MG63 (cell line): ENCODE measurements around the gene SLC2A1. TPM values are rescaled to one million over a fixed set of nuclear protein-coding genes. Genes with fewer than 3 reads are reported as not detected.
A peak's percentile ranks its signal among the peaks of the same experiment; 100 is the strongest.

Source experiments
- DNase-seq: peaks from one replicate; pipeline ENCODE4 v3.0.0-alpha.2; 2020
- H3K27me3 ChIP-seq: fragments of 250-450 bp; sonication (Bioruptor Pico); 2 replicates; pipeline ENCODE4 v1.5.1; 2020; ENCODE audit warnings: mild to moderate bottlenecking, moderate library complexity
- H3K36me3 ChIP-seq: fragments of 250-450 bp; sonication (Bioruptor Pico); 2 replicates; pipeline ENCODE4 v1.5.1; 2020; ENCODE audit warnings: mild to moderate bottlenecking, moderate library complexity
- H3K4me3 ChIP-seq: fragments of 250-450 bp; sonication (Bioruptor Pico); 2 replicates; pipeline ENCODE4 v1.5.1; 2020; ENCODE audit warnings: mild to moderate bottlenecking, moderate library complexity
- H3K9me3 ChIP-seq: fragments of 250-450 bp; sonication (Bioruptor Pico); 2 replicates; pipeline ENCODE4 v1.5.1; 2020; ENCODE audit warnings: mild to moderate bottlenecking, moderate library complexity
- total RNA-seq: library from RNA; depleted of rRNA; stranded (reverse); fragments of >200 nt; shearing (Covaris generic); gene quantifications from 2 replicates; pipeline ENCODE4 v1.2.3, GENCODE V29; 2014; ENCODE audit warnings: low replicate concordance

The SLC2A1 gene
- total RNA-seq, 1 experiment from 2014 or later, result 127 TPM

DNA sequence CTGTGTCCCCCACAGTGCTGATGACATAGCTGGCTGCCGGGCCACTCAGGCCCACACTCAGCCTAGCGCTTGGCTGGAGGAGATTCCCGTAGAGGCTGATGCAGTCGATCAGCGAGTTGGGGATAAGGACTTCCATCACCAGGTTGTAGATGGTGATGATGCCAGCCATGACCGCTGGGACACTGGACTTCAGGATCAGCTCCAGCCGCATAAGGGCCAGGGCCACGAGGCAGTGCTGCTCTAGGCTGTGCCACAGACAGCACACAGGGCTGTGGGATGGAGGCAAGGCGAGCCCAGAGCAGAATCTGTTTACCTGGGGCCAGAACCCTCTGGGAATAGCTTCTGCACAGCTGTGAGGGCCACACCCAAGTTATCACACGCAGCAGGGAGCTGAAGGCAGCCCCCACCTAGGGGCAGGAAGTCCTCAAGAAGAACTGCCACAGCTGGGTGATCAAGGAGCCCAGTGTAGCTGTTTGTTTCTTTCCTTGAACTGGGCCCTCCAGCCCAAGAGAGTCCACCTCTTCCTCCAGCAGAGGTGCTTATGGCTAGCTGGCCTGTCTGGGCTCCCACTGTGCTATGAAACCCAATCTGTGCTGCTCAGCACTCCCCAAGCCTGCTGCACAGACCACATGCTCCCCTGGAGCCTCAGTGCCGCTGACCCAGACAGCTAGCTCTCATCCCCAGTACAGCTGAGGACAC lies 6.2 kb downstream of the SLC2A1 start:
- Histone ChIP-seq H3K36me3 (peaks cover 53% of the 10 kb centered on the region), H3K4me3 (no peak overlapping the region), H3K9me3 (no peaks in the 10 kb centered on the region), H3K27me3 (no peaks in the 10 kb centered on the region)
- no peak for DNase-seq

DNA sequence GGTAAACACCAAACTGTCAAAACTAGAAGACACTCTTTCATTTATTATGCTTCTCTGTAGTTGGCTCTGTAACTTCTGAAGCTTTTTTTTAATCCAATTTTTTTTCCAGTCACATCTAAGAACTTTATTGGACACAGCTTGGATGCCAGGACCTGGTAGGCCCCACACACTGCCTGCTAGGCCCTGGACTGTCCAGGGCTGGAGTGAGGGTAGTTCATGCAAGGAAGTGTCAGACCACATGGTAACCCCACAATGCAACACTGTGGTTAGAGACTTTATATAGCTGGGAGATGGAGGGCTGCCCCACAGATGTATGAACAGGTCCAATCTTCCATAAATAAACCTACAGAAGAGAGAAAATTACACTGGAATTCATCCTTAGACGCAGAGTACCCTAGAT lies 7.1 kb downstream of the SLC2A1 start:
- Histone ChIP-seq H3K9me3 (no peaks in the 10 kb centered on the region), H3K27me3 (no peaks in the 10 kb centered on the region), H3K36me3 (peaks cover 53% of the 10 kb centered on the region), H3K4me3 (no peak overlapping the region)
- DNase-seq, result no peak

DNA sequence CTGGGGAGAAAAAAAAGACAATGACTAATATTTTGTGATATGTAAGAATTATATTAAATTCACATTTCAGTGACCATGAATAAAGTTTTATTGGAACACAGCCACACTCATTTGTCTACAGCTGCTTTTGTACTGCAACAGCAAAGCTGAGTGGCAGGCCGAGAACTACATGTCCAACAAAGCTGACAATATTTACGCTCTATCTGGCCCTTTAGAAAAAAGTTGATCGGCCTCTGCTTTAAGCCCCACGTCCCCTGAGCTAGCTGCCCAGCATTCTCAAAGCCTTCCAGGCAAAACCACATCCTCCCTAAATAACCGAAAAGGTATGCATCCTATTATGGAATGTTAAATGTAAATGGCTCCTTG lies 8.6 kb downstream of the SLC2A1 start:
- Histone ChIP-seq H3K36me3 (peaks cover 45% of the 10 kb centered on the region), H3K27me3 (no peaks in the 10 kb centered on the region), H3K4me3 (no peak overlapping the region), H3K9me3 (no peaks in the 10 kb centered on the region)
- peak; percentile 63 for DNase-seq

DNA sequence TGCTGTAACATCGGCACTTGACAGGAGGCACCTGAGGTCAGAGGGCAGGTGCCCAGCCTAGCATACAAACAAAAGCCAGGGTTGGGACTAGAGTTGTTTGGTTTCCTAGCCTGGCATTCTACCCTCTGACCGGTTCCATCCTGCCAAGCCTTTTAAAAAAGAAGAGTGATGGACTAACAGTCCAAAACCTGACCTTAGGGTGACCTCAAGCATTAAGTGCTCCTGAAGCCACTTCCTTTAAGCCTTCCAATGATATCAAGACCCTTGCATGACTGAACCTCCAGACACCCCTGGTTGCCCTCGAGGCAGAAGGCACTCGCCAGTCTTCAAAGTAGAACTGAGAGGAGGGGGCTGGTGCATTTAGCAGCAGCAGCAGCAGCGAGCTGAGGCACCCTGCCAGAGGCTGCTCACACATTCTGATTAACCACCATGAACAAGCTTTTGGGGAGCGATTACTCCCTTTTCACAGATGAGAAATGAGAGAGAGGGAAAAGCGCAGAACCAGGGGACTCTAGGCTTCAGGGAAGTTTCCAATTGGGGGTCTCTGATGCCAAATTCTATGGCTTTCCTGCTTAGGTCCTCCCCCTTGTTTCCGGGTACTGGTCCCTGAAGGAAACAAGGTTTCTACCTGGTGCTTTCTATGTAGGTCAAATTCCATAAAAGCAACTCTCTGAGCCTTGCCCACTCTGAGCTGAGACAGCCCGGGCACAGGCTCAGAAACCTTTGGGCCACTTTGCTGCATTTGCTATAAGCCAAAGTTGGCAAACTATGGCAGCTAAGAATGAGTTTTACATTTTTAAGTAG lies 9.2 kb downstream of the SLC2A1 start:
- DNase-seq, result peak; percentile 61
- H3K27me3 ChIP-seq, result no peaks in the 10 kb centered on the region
- H3K4me3 ChIP-seq, result no peak overlapping the region
- no peaks in the 10 kb centered on the region for H3K9me3 ChIP-seq
- H3K36me3 ChIP-seq, result peaks cover 39% of the 10 kb centered on the region

DNA sequence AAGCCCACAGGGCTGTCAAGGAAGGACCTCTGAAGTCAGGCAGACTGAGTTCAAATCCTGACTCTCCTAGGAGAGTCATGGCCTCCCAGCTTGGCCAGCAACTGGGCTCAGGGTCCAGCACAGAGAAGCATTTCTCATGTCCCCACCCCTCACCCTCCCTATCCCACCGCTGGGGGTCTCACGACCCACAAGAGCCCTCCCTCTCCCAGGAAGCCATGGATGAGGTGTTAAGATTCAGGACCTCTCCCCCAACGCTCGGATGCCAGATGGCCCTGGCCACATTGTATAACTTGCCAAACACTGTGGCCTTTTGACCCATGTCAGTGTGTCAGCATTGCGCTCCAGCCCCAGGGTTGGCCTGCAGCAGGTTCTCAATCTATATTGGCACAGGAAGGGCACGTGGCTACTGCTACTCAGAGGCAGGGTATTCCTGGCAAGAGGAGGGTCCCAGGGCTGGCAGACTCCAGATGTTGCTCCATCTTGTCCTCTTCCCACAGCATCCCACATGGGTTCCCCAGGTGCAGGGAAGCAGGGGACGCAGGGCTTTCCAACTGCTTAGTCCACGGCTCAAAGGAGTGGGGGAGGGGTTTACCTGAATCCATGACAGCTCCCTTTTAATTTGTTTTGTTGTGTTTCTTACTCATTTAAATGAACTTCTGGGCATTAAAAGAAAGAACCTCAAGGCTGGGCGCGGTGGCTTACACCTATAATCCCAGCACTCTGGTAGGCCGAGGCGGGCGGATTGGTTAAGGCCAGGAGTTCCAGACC lies 10.5 kb downstream of the SLC2A1 start:
- peaks cover 29% of the 10 kb centered on the region for H3K36me3 ChIP-seq
- no peak for DNase-seq
- no peaks in the 10 kb centered on the region for H3K27me3 ChIP-seq
- H3K4me3 ChIP-seq, result no peak overlapping the region
- H3K9me3 ChIP-seq, result no peaks in the 10 kb centered on the region

DNA sequence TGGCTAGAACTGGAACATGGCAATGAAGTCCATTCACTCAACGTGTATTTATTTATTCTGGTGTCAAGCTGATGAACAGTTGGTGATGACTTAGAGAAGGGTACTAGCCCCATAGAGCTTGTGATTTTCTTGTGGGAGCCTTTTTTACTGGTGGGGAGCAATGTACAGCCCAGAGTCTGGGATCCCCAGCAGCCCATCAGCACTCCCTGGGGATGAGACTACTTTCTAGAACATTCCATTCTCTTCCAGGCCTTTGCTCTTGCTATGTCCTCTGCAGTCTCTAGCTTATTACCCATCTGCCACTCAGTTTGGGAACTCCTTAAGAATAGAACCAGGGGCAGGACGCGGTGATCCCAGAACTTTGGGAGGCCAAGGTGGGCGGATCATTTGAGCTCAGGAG lies 11.6 kb downstream of the SLC2A1 start:
- Histone ChIP-seq H3K36me3 (peaks cover 32% of the 10 kb centered on the region), H3K4me3 (no peak overlapping the region), H3K9me3 (no peaks in the 10 kb centered on the region), H3K27me3 (no peaks in the 10 kb centered on the region)
- no peak for DNase-seq

DNA sequence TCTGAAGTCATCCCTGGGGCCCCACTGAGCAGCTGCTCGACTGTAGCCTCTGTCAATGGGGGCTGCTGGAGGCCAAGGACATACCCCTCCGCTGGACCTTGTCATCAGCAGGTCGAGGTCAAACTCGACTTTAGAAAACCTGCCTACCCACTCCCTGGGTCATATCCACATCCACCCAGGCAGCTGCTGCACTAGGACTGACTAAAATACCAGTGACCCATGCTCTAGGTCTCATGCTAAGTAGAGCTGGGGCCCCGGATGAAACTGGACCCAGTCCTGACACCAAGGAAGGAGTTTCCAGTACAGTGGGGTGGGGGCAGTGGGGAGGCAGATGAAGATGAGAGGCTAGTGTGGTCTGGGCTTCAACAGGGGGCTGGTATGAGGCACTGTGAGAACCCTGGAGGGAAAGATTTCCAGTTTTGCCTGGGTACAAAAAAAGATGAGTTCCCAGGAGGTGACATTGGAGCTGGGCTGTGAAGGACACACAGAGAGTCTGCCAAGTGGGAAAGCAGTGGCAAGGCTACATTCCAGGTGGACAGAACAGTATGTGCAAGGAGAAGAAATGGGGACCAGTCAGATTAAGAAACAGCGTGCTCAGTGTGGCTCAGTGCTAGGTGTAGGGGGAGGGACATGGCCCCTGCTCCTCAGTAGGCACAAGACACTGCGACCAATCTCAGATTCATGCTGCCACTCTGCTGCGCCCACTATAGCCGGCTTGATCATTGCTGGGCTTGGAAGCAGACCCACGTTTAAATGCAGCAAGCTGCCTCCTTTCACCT lies 12.4 kb downstream of the SLC2A1 start:
- DNase-seq, result no peak
- Histone ChIP-seq H3K36me3 (peaks cover 30% of the 10 kb centered on the region), H3K27me3 (no peaks in the 10 kb centered on the region), H3K9me3 (no peaks in the 10 kb centered on the region), H3K4me3 (no peak overlapping the region)

DNA sequence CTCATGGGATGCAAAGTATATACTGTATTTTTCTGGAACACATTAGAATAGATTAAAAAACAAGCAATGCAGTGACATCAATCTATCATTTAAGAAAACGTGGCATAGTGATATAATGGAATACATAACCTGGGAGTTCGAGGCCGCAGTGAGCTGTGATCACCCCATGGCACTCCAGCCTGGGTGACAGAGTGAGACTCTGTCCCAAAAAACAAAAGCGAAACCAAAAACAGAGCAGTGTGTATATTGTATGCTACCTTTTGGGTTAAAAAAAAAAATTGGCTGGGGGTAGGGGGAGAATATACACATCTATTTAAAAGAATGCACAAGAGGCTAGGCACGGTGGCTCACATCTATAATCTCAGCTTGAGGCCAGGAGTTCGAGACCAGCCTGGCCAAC lies 13.5 kb downstream of the SLC2A1 start:
- H3K4me3 ChIP-seq, result no peak overlapping the region
- peaks cover 36% of the 10 kb centered on the region for H3K36me3 ChIP-seq
- no peak for DNase-seq
- H3K27me3 ChIP-seq, result no peaks in the 10 kb centered on the region
- no peaks in the 10 kb centered on the region for H3K9me3 ChIP-seq

DNA sequence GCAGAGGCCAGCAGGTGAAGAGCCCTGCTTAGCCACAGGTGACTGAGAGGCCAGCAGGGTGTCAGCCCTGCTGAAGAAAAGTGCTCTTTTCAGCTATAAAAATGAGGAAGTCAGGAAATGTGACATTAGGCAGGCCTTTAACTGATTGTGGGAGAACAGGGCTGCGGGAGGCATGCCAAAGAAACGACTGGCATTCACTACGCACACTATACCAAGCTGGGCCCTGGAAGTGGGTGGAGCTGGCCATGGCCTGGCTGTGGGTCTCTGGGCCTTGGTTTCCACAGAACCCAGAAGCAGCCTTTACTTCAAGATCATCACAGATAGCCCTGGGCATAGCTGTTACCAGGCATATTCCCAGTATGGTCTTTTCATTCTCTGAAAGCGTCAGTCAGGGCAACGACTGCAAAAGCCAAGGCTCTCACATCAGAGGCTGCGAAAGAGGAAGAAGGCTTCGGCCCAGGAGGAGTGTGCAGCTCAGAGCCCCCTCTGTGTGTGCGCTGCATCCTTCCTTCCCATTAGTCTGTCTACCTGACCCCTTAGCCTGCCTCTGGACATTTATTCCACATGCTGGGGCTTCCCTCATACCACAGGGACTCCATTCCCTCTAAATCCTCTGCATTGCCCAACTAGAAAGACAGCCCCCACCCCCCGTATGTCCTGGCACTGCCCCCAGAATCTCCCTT lies 14.3 kb downstream of the SLC2A1 start:
- Histone ChIP-seq H3K36me3 (peaks cover 42% of the 10 kb centered on the region), H3K4me3 (no peak overlapping the region), H3K27me3 (no peaks in the 10 kb centered on the region), H3K9me3 (no peaks in the 10 kb centered on the region)
- DNase-seq, result no peak

DNA sequence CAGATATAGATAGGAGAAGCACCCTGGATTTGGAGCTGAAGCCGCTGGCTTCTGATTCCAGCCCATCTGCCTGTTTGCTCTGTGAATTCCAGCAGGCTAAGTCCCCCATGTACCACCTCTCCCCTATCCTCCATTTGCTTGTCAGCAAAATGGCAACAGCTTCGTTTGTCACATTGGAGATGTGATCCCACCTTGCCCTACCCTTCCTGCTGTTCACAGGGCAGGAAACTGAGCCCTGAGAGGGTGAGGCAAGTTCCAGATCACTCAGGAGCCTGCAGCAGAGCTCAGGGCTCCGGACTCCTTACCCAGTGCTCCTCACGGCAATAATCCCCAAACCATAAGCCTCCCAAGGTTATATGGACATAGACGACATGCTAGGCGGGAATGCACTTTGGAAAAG lies 14.9 kb downstream of the SLC2A1 start:
- Histone ChIP-seq H3K36me3 (peaks cover 49% of the 10 kb centered on the region), H3K9me3 (no peaks in the 10 kb centered on the region)

DNA sequence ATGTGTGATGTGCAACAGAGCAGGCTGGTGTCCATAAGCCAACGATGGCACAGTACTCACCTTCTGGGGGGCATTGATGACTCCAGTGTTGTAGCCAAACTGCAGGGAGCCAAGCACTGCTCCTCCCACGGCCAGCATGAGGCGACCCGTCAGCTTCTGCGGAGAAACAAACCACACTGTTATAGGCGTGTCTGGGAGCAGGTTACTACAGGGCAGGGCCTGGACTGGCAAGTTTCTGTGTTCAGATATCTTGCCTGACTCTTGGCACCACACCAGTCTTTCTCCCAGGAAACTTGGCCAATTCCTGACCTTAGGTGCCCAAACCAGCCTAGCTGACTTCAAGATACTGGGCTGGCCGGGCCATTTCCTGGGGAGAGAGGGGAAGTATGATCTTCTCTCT lies 15.5 kb downstream of the SLC2A1 start:
- Histone ChIP-seq H3K4me3 (no peak overlapping the region), H3K36me3 (peaks cover 52% of the 10 kb centered on the region), H3K9me3 (no peaks in the 10 kb centered on the region), H3K27me3 (no peaks in the 10 kb centered on the region)
- peak; percentile 94 for DNase-seq

More for the DNA sequence above, 14.9 kb downstream of the SLC2A1 start:
- Histone ChIP-seq H3K4me3 (no peak overlapping the region), H3K27me3 (no peaks in the 10 kb centered on the region)
- no peak for DNase-seq

DNA sequence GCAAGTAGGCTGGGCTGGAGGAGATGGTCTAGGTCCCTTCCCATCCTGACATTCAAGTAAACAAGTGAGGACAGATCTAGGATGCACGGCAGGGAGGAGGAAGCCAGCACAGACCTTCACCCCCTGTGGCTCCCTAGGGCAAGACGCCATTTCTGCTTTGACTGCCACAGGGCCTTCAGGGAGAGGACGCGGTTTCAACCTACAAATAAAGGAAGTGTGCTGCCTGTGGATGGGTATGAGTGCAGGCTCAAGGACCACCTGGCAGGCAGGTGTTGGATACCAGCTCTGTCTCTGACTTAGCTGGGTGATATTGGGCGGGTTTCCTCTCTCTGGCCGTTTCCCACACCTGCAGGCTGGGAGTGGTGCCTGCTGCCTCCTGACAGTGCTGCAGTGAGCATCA lies 16.2 kb downstream of the SLC2A1 start:
- Histone ChIP-seq H3K9me3 (no peaks in the 10 kb centered on the region), H3K36me3 (peaks cover 54% of the 10 kb centered on the region), H3K4me3 (no peak overlapping the region), H3K27me3 (no peaks in the 10 kb centered on the region)
- DNase-seq, result no peak

DNA sequence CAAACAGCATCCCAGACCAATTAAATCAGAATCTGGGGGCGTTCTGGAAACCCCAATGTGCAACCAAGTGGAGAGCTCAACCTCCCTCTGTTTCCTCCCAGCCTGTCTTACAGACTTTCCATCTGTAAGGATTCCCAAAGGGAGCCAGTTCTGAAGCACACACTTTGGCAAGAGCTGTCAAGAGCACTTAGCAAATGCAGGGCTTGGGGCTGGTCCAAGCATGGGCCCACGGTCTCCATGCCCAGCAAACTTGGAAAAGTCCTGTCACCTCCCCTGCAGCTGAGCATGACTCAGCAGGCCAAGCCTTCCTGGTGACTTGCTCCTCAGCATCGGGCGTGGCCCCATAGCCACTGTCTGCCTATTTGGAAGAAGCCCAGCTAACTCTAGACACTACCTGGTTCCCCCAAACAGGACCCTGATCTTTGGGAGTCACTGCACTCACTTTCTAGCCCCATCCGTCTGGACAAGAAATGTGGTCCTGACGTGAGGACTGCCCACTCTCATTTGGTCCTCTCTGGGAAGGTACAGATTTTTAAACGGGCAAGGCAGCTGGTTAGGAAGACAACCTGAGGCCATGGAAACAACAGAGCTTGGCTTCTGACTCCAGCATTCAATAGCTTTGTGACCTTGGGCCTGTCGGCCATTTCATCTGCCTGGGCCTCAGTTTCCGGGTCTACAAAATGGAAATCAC lies 16.9 kb downstream of the SLC2A1 start:
- peak; percentile 97 for DNase-seq
- H3K4me3 ChIP-seq, result no peak overlapping the region
- H3K27me3 ChIP-seq, result no peaks in the 10 kb centered on the region
- H3K36me3 ChIP-seq, result peaks cover 57% of the 10 kb centered on the region
- H3K9me3 ChIP-seq, result no peaks in the 10 kb centered on the region

DNA sequence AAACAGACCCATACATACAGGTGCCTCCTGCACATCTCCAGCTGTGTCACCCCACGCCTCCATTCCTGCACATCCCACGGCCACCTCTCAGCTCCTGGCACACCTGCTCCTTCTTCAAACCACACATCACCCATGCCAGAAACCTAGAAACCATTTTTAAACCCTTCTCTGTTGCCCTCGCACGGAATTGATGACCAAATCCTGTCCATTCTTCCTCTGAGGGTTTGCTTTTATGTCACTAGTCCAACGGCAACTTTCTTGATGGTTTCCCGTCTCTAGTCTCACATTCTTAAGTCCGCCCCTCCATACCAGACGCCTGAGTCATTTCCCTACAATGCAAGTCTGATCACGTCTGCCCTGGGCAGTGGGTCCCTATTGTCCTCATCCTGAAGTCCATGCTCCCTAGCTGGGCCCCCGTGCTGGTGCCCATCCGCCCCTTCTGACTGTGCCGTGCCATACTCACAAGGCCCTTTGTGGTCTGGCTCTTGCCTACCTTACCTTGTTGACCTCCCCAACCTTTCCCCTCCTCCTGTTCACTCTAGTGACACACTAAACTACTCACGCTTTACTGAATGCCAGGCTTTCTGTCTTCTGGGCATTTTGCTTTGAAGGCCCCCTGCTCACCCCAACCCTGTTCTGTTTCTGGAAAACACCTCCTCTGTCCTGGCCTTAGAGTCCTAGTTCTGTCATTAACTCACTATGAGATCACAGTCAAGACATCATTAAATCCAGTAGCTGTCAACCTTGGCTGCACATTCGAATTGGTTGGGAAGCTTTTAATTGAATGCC lies 17.6 kb downstream of the SLC2A1 start:
- no peak overlapping the region for H3K4me3 ChIP-seq
- H3K9me3 ChIP-seq, result no peaks in the 10 kb centered on the region
- H3K27me3 ChIP-seq, result no peaks in the 10 kb centered on the region
- DNase-seq, result peak; percentile 95
- peaks cover 52% of the 10 kb centered on the region for H3K36me3 ChIP-seq
